ENCODE measurements around the gene HYOU1. TPM values are rescaled to one million over a fixed set of nuclear protein-coding genes. Genes with fewer than 3 reads are reported as not detected.
A peak's percentile ranks its signal among the peaks of the same experiment; 100 is the strongest.

The HYOU1 gene
- total and polyA plus RNA-seq, 2 experiments from 2014 or later = 103 to 125 TPM

DNA sequence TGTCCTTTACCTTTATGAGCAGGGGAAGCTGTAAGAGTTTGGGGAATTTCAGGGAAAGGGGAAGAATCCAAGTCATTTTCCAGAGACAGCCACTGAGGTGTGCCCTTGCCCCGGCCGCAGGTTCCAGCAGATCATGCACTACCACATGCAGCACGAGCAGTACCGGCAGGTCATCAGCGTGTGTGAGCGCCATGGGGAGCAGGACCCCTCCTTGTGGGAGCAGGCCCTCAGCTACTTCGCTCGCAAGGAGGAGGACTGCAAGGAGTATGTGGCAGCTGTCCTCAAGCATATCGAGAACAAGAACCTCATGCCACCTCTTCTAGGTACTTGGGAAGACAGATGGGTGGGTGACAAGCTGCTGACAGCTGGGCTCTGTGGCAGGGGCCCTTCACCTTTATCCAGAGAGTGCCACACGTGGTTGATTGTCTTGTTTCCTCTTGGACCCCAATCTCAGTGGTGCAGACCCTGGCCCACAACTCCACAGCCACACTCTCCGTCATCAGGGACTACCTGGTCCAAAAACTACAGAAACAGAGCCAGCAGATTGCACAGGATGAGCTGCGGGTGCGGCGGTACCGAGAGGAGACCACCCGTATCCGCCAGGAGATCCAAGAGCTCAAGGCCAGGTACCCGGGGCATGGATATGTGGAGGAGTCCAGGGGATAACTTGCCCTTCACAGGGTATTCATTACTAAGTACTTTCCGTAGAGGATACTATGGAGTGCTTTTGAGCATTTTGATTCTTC lies 21.8 kb upstream of the HYOU1 start:
- H3K27me3 ChIP-seq = no peaks in the 10 kb centered on the region
- TF ChIP-seq, protein P1, sequence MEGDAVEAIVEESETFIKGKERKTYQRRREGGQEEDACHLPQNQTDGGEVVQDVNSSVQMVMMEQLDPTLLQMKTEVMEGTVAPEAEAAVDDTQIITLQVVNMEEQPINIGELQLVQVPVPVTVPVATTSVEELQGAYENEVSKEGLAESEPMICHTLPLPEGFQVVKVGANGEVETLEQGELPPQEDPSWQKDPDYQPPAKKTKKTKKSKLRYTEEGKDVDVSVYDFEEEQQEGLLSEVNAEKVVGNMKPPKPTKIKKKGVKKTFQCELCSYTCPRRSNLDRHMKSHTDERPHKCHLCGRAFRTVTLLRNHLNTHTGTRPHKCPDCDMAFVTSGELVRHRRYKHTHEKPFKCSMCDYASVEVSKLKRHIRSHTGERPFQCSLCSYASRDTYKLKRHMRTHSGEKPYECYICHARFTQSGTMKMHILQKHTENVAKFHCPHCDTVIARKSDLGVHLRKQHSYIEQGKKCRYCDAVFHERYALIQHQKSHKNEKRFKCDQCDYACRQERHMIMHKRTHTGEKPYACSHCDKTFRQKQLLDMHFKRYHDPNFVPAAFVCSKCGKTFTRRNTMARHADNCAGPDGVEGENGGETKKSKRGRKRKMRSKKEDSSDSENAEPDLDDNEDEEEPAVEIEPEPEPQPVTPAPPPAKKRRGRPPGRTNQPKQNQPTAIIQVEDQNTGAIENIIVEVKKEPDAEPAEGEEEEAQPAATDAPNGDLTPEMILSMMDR (IDR thresholded peaks at IDR 0.05; ENCODE audit: low read depth, low read length) = no peak
- no peak overlapping the region for H3K27ac ChIP-seq
- H3K4me3 ChIP-seq = no peak overlapping the region
- no peaks in the 10 kb centered on the region for H3K9me3 ChIP-seq (ENCODE audit: low read depth)
- peaks cover 47% of the 10 kb centered on the region for H3K36me3 ChIP-seq
- no peaks in the 10 kb centered on the region for H3K4me1 ChIP-seq (ENCODE audit: low read depth)
- no peak for DNase-seq (ENCODE audit: low read depth in 1 of 2, low spot score in 1 of 2)

DNA sequence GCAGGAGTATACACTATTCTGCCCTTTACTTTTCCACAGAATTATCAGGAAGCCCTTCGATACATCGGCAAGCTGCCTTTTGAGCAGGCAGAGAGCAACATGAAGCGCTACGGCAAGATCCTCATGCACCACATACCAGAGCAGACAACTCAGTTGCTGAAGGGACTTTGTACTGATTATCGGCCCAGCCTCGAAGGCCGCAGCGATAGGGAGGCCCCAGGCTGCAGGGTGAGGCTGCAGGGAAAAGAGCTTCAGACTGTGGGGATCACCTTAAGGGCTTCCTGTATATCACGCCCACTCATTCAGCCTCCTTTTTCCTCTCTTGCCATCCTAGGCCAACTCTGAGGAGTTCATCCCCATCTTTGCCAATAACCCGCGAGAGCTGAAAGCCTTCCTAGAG lies 20.8 kb upstream of the HYOU1 start:
- no peak for DNase-seq (ENCODE audit: low read depth in 1 of 2, low spot score in 1 of 2)
- H3K36me3 ChIP-seq = peaks cover 57% of the 10 kb centered on the region
- H3K27ac ChIP-seq = no peak overlapping the region
- TF ChIP-seq, protein P1 (IDR thresholded peaks at IDR 0.05; ENCODE audit: low read depth, low read length) = no peak
- no peaks in the 10 kb centered on the region for H3K9me3 ChIP-seq (ENCODE audit: low read depth)
- no peak overlapping the region for H3K4me3 ChIP-seq
- no peaks in the 10 kb centered on the region for H3K27me3 ChIP-seq
- H3K4me1 ChIP-seq (ENCODE audit: low read depth) = no peaks in the 10 kb centered on the region

DNA sequence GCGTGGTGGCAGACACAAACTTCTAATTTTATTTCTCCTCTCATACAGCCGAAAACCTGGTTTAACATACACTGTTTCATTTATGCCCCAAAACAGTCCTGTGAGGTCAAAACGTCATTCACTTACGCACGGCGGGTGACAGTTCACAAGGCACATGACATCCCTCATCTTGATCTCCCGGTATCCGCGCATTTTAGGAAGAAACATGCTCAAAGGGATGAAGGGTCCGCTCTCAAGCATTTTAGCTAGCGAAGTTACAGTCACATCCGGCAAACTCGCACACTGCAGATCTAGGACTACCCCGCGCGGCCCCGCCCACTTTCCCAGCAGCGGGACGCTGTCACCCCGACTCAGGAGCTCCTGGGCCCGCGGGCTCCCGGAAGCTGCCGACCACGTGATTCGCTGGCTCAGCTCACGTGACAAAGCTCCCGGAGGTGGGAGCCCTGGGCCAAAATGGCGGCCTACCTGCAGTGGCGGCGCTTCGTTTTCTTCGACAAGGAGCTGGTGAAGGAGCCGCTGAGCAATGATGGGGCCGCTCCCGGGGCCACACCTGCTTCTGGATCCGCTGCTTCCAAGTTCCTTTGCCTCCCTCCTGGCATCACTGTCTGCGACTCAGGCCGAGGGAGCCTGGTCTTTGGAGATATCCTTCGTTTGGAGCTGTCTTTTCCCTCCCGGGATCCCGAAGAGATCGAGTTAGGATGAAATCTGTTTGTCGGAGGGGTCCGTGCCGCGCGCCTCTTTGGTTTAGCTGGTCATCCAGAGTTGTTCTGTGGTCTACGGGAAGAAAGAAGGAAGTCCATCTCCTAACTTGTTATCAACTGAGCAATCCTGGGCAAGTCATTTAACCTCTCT lies 10.6 kb upstream of the HYOU1 start, which contains the start of gene VPS11:
Gene VPS11, plus strand, starts transcription at position 448 of the 852 bp plus-strand sequence. Its CDS starts 6 bp downstream, at position 454.
- H3K36me3 ChIP-seq = peaks cover 21% of the 10 kb centered on the region
- no peaks in the 10 kb centered on the region for H3K27me3 ChIP-seq
- H3K9me3 ChIP-seq (ENCODE audit: low read depth) = no peaks in the 10 kb centered on the region
- DNase-seq (ENCODE audit: low read depth in 1 of 2, low spot score in 1 of 2) = peak; percentile 96 to 99
- peaks cover 3% of the 10 kb centered on the region for H3K4me1 ChIP-seq (ENCODE audit: low read depth)
- peak within 1 kb of the TSS; percentile 88 for H3K27ac ChIP-seq
- TF ChIP-seq, protein P1 (IDR thresholded peaks at IDR 0.05; ENCODE audit: low read depth, low read length) = no peak
- peak within 1 kb of the TSS; percentile 88 for H3K4me3 ChIP-seq

DNA sequence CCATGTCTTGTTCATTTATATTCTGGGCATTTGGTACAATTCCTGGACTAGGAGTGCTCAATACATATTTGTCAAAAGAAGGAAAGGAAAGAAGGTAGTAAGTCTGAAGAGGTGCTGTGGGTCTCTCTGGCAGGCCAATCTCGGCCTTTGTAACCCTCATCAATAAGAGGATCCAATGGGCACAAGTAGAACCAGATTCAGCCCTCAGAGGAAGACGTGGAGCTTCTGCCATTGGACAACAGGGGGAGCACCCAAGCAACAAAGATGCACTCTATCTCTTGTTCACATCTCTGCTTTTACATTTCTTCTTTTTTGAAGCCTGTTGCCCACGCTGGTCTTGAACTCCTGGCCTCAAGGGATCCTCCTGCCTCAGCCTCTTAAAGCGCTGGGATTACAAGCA lies 8.4 kb upstream of the HYOU1 start:
- Histone ChIP-seq H3K4me3 (no peak overlapping the region), H3K27me3 (no peaks in the 10 kb centered on the region), H3K9me3 (ENCODE audit: low read depth) (no peaks in the 10 kb centered on the region), H3K36me3 (peaks cover 4% of the 10 kb centered on the region), H3K27ac (no peak overlapping the region), H3K4me1 (ENCODE audit: low read depth) (peaks cover 3% of the 10 kb centered on the region)
- peak in 1 of 2 donors; percentile 45 for DNase-seq (ENCODE audit: low read depth in 1 of 2, low spot score in 1 of 2)
- TF ChIP-seq, protein P1 (IDR thresholded peaks at IDR 0.05; ENCODE audit: low read depth, low read length) = peak; percentile 48

DNA sequence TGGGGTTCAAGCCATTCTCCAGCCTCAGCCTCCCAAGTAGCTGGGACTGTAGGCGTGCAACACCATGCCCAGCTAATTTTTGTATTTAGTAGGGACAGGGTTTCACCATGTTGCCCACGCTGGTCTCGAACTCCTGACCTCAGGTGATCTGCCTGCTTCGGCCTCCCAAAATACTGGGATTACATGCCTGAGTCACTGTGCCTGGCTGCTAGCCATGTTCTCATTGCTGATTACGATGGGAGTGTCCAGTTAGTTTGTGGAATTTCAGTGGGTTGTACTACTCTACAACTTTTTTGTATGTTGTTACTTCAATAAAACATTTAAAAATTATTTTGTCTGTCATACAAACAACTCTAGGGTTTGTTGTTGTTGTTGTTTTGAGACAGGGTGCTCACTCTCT lies 5.8 kb upstream of the HYOU1 start:
- TF ChIP-seq, protein P1 (IDR thresholded peaks at IDR 0.05; ENCODE audit: low read depth, low read length) = no peak
- H3K27ac ChIP-seq = no peak overlapping the region
- no peaks in the 10 kb centered on the region for H3K9me3 ChIP-seq (ENCODE audit: low read depth)
- peak in 1 of 2 donors; percentile 73 for DNase-seq (ENCODE audit: low read depth in 1 of 2, low spot score in 1 of 2)
- H3K27me3 ChIP-seq = no peaks in the 10 kb centered on the region
- peaks cover 3% of the 10 kb centered on the region for H3K4me1 ChIP-seq (ENCODE audit: low read depth)
- no peaks in the 10 kb centered on the region for H3K36me3 ChIP-seq
- H3K4me3 ChIP-seq = no peak overlapping the region
